ENCODE results near the gene TRIP4. TPM values are rescaled to one million over a fixed set of nuclear protein-coding genes. Genes with fewer than 3 reads are reported as not detected.

Gene TRIP4
- total RNA-seq, 1 experiment from 2014 or later: 21.7 TPM

DNA sequence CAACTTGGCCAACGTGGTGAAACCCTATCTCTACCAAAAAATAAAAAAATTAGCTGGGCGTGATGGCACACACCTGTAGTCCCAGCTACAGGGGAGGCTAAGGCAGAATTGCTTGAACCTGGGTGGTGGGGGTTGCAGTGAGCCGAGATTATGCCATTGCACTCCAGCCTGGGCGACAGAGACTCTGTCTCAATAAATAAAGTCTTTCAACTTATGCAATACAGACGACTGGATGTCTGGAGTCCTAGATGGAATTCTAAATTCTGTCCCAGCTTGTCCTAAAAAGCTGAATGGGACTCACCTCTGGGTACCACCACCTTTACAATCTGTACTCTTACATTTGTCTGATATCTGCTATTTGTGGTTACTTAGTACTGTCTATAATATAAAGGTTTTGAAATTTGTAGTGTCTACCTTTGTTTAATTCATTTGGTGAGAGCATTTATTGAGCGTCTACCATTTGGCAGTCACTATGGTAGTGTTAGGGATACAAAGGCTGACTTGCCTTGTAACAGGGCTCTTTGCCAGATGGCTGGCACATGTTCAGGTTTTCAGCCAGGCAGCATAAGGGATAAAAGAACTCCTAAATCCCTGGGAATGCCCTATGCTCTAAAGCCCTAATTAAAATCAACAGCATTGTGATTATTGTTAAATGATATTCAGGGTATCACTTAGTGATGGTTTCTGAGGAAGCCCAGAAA lies 65.5 kb downstream of the TRIP4 start:
- Histone ChIP-seq H3K27ac (ENCODE audit: insufficient read length, low read depth, low read length) (no peak overlapping the region), H4K91ac (ENCODE audit: insufficient read length, low read depth, low read length) (no peak overlapping the region), H4K5ac (ENCODE audit: insufficient read length, low read depth, low read length) (no peak overlapping the region), H2AK5ac (ENCODE audit: insufficient read length, low read length) (no peak overlapping the region), H3K18ac (ENCODE audit: insufficient read length, low read depth, low read length) (no peak overlapping the region), H3K56ac (ENCODE audit: insufficient read length, low read depth, low read length) (no peak overlapping the region), H3K79me1 (ENCODE audit: insufficient read depth, low read depth, low read length, poor library complexity, severe bottlenecking) (no peaks in the 10 kb centered on the region), H3T11ph (ENCODE audit: low read length) (no peak overlapping the region), H4K20me1 (ENCODE audit: control insufficient read depth, insufficient read depth, insufficient read length) (no peaks in the 10 kb centered on the region), H3K4me1 (ENCODE audit: insufficient read depth, low read length) (no peaks in the 10 kb centered on the region; the same call in 1 of the 2 replicates), H2BK5ac (ENCODE audit: insufficient read length, low read length) (no peak overlapping the region), H2BK20ac (ENCODE audit: low read depth, low read length, poor library complexity, severe bottlenecking) (no peak overlapping the region), H2BK120ac (ENCODE audit: low read depth, low read length, poor library complexity, severe bottlenecking) (no peak overlapping the region), H3K23me2 (ENCODE audit: insufficient read length, low read depth, low read length, poor library complexity, severe bottlenecking) (no peaks in the 10 kb centered on the region), H2BK15ac (ENCODE audit: low read depth, low read length) (no peak overlapping the region), H2BK12ac (ENCODE audit: insufficient read length, low read depth, low read length) (no peak overlapping the region), H3K79me2 (ENCODE audit: insufficient read depth, low read length) (no peaks in the 10 kb centered on the region), H3K4me2 (ENCODE audit: insufficient read depth, insufficient read length, low read length) (no peak overlapping the region), H3K9ac (ENCODE audit: extremely low read depth, insufficient read length, low read length) (no peak overlapping the region), H3K27me3 (ENCODE audit: insufficient read depth, low read length) (no peaks in the 10 kb centered on the region), H3K14ac (ENCODE audit: insufficient read depth, low read length) (no peak overlapping the region), H4K8ac (replicated peaks; ENCODE audit: insufficient read length, low read depth, low read length) (no peak overlapping the region), H3K9me3 (ENCODE audit: control insufficient read depth, low read depth, low read length) (no peaks in the 10 kb centered on the region), H3K23ac (ENCODE audit: insufficient read length, low read depth, low read length) (no peak overlapping the region), H3K4ac (ENCODE audit: low read depth, low read length) (no peak overlapping the region), H2AFZ (ENCODE audit: low read length) (no peak overlapping the region)
- H3K9me3 Mint-ChIP-seq: no peaks in the 10 kb centered on the region
- peaks cover 0 to 7% (median 4%) of the 10 kb centered on the region in 3 experiments; a peak in 3 of 7 replicates for H3K36me3 Mint-ChIP-seq (ENCODE audit: insufficient read depth in 1 of 3, low read depth in 3 of 3)
- no CpG with 5 or more reads among the region's 6 CpGs for WGBS (ENCODE audit: extremely low coverage, insufficient read length, low lambda C conversion rate)
- no peak overlapping the region for H3K27ac Mint-ChIP-seq
- peaks cover 16 to 21% of the 10 kb centered on the region in 2 experiments for H3K4me1 Mint-ChIP-seq
- no peak for DNase-seq
- TF ChIP-seq, protein P1, sequence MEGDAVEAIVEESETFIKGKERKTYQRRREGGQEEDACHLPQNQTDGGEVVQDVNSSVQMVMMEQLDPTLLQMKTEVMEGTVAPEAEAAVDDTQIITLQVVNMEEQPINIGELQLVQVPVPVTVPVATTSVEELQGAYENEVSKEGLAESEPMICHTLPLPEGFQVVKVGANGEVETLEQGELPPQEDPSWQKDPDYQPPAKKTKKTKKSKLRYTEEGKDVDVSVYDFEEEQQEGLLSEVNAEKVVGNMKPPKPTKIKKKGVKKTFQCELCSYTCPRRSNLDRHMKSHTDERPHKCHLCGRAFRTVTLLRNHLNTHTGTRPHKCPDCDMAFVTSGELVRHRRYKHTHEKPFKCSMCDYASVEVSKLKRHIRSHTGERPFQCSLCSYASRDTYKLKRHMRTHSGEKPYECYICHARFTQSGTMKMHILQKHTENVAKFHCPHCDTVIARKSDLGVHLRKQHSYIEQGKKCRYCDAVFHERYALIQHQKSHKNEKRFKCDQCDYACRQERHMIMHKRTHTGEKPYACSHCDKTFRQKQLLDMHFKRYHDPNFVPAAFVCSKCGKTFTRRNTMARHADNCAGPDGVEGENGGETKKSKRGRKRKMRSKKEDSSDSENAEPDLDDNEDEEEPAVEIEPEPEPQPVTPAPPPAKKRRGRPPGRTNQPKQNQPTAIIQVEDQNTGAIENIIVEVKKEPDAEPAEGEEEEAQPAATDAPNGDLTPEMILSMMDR (conservative IDR thresholded peaks at IDR 0.05): no peak
- H3K27me3 Mint-ChIP-seq (ENCODE audit: low read depth): no peaks in the 10 kb centered on the region
- no peak overlapping the region for H3K4me3 Mint-ChIP-seq
